ENCODE data around the gene CD7. TPM values are rescaled to one million over a fixed set of nuclear protein-coding genes. Genes with fewer than 3 reads are reported as not detected.
A peak's percentile ranks its signal among the peaks of the same experiment; 100 is the strongest.

The CD7 gene
- total RNA-seq, 2 experiments from 2014 or later = 334 to 355 TPM

DNA sequence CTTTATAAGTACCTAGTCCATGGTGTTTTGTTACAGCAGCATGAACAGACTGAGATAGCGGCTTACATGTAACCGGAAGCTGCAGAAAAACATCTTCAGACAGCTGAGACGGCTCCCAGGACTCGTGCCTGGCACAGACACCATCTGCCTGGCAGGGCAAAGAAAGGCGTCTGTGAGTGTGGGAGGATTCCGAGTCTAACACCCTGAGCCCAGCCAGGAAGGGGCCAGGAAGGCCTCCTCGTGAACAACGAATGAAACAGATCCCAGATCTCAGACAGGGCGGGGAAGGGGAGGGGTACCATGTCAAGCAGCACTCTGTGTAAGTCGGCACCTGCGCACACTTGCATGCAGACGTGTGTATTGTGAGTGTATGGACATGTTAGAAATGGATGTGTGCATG, 39.6 kb downstream of the CD7 start:
- Mint-ChIP-seq H3K36me3 (ENCODE audit: low read depth) (peaks cover 2% of the 10 kb centered on the region), H3K4me1 (ENCODE audit: low read depth) (peaks cover 19% of the 10 kb centered on the region), H3K4me3 (no peak overlapping the region), H3K27ac (no peak overlapping the region), H3K27me3 (ENCODE audit: low read depth) (peaks cover 5% of the 10 kb centered on the region), H3K9me3 (ENCODE audit: insufficient read depth) (no peaks in the 10 kb centered on the region)
- ChIA-PET CTCF (no interaction called here), POLR2A (no interaction called here)
- no peak for ATAC-seq
- DNase-seq = no peak

DNA sequence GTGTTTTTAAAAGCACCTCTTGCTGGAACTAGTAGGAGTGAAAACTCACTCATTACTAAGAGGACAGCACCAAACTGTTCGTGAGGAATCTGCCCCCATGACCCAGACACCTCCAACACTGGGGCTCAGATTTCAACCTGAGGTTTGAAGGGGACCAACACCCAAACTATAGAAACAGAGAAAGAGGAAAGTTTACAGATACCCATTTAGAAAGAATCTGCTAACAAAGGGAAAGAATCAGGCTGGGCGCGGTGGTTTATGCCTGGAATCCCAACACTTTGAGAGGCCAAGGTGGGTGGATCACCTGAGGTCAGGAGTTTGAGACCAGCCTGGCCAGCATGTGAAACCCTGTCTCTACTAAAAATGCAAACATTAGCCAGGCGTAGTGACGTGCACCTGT, 40.5 kb downstream of the CD7 start:
- ChIA-PET CTCF (interaction anchor here (2.2 kb wide), 1 partner anchor 15 kb away, joined by 8 read pairs; no protein-coding TSS in a partner anchor), POLR2A (interaction anchor here (1.1 kb wide), 1 partner anchor 20 kb away, joined by 3 read pairs; no protein-coding TSS in a partner anchor)
- Mint-ChIP-seq H3K27me3 (ENCODE audit: low read depth) (peaks cover 5% of the 10 kb centered on the region), H3K9me3 (ENCODE audit: insufficient read depth) (no peaks in the 10 kb centered on the region), H3K4me1 (ENCODE audit: low read depth) (peaks cover 21% of the 10 kb centered on the region), H3K4me3 (no peak overlapping the region), H3K27ac (no peak overlapping the region), H3K36me3 (ENCODE audit: low read depth) (peaks cover 8% of the 10 kb centered on the region)
- ATAC-seq (no peak), DNase-seq (no peak)

- H3K27me3 Mint-ChIP-seq (ENCODE audit: low read depth) = peaks cover 5% of the 10 kb centered on the region
- ChIA-PET POLR2A (interaction anchor here (1.4 to 3.3 kb wide), 2 partner anchors 17 to 23 kb away, joined by 3 to 22 read pairs; no protein-coding TSS in a partner anchor), CTCF (interaction anchor here (0.8 to 2.2 kb wide), 5 partner anchors 17 to 46 kb away, joined by 3 to 8 read pairs (median 3); no protein-coding TSS in a partner anchor)
- H3K36me3 Mint-ChIP-seq (ENCODE audit: low read depth) = peaks cover 22% of the 10 kb centered on the region
- no peak overlapping the region for H3K4me3 Mint-ChIP-seq
- H3K4me1 Mint-ChIP-seq (ENCODE audit: low read depth) = peaks cover 22% of the 10 kb centered on the region
- DNase-seq = no peak
- no peak for ATAC-seq
- no peaks in the 10 kb centered on the region for H3K9me3 Mint-ChIP-seq (ENCODE audit: insufficient read depth)
- no peak overlapping the region for H3K27ac Mint-ChIP-seq
Measured at GRCh38 chr17:82275326-82275725, 42.1 kb downstream of the CD7 start.

DNA sequence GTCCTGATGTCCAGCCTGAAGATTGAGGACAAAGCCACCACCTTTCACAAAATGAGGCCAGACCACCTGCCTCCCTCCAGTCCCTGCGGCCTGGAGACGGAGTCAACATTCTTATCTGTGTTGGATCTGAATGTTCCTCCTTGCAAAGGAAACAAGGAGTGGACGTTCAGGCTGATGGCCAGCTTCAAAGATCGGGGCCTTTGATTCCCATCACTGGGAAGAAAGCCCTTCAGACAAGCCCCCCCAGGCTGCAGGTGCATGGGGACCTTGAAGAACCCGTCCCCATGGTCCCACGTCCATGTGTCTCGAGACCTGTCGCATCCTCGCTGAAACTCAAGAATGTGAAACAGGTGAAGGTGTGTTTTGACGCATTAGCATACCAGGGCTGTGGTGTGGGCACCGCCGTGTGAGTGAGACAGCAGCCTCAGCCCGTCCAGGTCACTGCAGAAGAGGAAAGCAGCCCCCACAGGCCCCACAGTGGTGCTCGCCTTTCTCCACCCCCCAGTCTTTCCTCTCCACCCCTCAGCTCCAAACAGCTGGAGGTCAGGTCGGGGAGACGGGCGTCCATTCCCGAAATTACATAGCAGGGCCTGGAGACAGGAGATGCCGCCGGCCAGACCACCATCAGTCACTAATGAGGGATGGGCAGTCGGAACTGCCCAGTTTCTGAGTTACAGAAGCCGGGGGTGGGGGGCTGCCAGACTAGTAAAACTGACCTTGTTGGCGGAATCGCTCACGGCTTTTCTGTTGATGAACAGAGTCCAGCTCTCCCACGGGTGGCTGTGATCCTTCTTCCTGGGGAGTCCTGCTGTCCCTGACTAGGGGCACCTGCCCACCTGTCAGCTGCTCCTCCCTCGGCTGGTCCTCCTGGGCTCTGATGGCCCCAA, 43.0 kb downstream of the CD7 start:
- peaks cover 5% of the 10 kb centered on the region for H3K27me3 Mint-ChIP-seq (ENCODE audit: low read depth)
- H3K4me3 Mint-ChIP-seq = peak overlapping the region; percentile 86
- H3K4me1 Mint-ChIP-seq (ENCODE audit: low read depth) = peaks cover 32% of the 10 kb centered on the region
- H3K27ac Mint-ChIP-seq = peak overlapping the region; percentile 99
- peaks cover 30% of the 10 kb centered on the region for H3K36me3 Mint-ChIP-seq (ENCODE audit: low read depth)
- ChIA-PET POLR2A (interaction anchor here (0.9 to 3.3 kb wide), 7 partner anchors 9 to 45 kb away, joined by 3 to 26 read pairs (median 4); partner anchors contain the start of gene CD7), CTCF (interaction anchor here (1.0 to 2.2 kb wide), 5 partner anchors 18 to 47 kb away, joined by 3 to 8 read pairs (median 3); no protein-coding TSS in a partner anchor)
- ATAC-seq (no peak), DNase-seq (no peak)
- no peaks in the 10 kb centered on the region for H3K9me3 Mint-ChIP-seq (ENCODE audit: insufficient read depth)

DNA sequence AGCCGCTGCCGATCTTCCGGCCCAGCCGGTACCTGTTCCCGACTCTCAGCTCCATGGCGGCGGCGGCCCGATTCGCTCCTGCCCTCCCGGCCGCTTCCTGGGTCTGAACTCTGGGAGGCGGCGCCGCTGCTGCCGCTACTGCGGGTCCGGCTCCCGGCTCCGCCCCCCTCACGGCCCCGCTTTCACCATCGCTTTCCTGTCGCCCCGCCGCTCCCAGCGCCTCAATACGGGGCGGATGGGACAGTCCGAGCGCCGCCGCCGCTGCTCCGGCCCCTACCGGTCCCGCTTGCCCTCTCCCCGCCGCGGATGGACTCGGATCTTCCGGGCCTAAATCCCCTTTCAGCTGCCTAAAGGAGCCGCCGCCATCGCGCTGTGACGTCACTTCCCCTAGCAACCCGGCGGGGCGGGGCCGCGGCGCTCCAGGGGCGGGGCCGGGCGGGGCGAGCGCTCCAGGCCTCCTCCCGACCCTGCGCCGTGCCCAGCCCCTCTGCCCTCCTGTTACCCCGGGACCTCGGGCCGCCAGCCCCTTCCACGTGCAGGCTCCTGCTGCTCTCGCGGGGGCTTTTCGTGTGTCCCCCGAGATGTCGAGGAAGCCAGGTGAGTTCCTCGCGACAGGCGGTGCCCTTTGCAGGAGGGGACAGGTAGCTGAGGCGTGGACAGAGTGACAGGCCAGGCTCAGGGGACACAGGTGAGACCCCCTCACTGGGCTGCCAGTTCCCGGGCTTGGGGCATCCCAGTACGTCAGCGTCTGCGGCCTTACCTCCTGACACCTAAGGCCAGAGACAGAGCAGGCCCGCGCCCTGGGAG, 43.9 kb downstream of the CD7 start, which contains the start of gene CSNK1D:
TSS of gene CSNK1D (minus strand) at position 374 of the 807 bp plus-strand sequence. CDS start at position 55, 319 bp downstream.
- peaks cover 38% of the 10 kb centered on the region for H3K4me1 Mint-ChIP-seq (ENCODE audit: low read depth)
- ATAC-seq (peak; percentile 85), DNase-seq (peak; percentile 93)
- H3K9me3 Mint-ChIP-seq (ENCODE audit: insufficient read depth) = no peaks in the 10 kb centered on the region
- ChIA-PET POLR2A (interaction anchor here (0.5 to 3.3 kb wide), 8 partner anchors 10 to 65 kb away, joined by 3 to 26 read pairs (median 4); partner anchors contain the start of gene CD7), CTCF (interaction anchor here (1.3 kb wide), 1 partner anchor 35 kb away, joined by 4 read pairs; no protein-coding TSS in a partner anchor)
- H3K27me3 Mint-ChIP-seq (ENCODE audit: low read depth) = peaks cover 1% of the 10 kb centered on the region
- peak within 1 kb of the TSS; percentile 86 for H3K4me3 Mint-ChIP-seq
- peak within 1 kb of the TSS; percentile 99 for H3K27ac Mint-ChIP-seq
- H3K36me3 Mint-ChIP-seq (ENCODE audit: low read depth) = peaks cover 35% of the 10 kb centered on the region

DNA sequence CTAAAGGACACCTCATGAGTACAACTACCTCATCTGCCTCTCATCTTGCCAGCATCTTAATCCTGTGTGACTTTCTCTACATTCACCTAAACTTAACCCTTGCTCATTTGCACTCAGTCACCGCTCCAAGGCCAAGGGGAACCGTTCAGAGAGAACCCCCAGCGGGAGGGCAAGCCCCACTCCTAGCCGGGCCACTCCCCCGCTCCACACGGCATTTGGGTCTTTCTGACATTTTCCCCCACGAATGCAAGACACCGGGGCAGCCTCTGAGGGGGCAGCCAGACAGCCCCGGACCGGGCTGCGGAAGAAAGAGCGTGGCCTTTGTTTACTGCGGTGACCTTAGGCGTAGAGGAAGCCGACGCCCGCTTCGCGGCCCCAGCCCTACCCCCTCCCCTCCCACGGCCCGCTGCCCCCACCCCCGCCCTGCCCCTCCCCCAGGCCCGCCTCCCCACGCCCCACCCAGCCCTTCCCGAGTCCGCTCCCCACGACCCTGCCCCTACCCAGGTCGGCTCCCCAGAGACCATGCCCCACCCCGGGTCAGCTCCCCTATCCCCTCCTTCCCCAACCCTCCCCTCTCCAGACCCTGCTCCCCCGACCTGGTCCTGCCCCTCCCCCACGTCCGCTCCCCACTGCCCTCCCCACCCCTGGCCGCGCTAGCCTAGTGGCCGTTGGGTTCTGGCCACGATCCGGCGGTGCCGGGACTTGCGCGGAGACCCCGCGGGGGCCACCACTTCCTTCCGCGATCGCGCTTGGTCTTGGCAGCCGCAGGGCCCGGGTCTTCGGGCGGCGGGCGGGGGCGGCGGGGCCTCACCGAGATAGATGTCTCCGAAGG, 44.7 kb downstream of the CD7 start:
- DNase-seq = peak; percentile 52
- H3K4me3 Mint-ChIP-seq = peak overlapping the region; percentile 86
- peaks cover 41% of the 10 kb centered on the region for H3K36me3 Mint-ChIP-seq (ENCODE audit: low read depth)
- H3K27me3 Mint-ChIP-seq (ENCODE audit: low read depth) = peaks cover 1% of the 10 kb centered on the region
- H3K9me3 Mint-ChIP-seq (ENCODE audit: insufficient read depth) = no peaks in the 10 kb centered on the region
- H3K27ac Mint-ChIP-seq = peak overlapping the region; percentile 99
- POLR2A ChIA-PET = interaction anchor here (0.5 to 3.3 kb wide), 7 partner anchors 19 to 66 kb away, joined by 3 to 26 read pairs (median 4); partner anchors contain the start of gene CD7
- peaks cover 46% of the 10 kb centered on the region for H3K4me1 Mint-ChIP-seq (ENCODE audit: low read depth)
- peak; percentile 16 for ATAC-seq
- CTCF ChIA-PET = interaction anchor here (1.3 kb wide), 1 partner anchor 34 kb away, joined by 4 read pairs; no protein-coding TSS in a partner anchor

DNA sequence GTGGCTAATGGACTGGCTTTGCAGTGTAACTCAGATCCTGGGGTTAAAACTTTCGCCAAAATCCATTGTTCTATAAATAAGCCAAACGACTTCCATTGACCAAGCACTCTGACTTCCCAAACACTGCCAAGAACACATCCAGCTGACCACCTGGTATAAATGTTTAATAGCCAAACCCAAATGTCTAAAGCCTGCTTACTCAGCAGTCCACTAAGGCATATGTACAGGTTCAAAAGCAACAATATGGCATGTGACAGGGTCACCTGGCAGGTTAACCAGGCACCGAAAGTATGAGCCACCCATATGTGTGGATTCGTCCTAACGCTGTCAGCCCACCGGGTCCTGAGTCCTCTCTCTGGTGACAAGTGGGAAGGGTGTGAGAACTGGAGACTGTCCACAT, 46.0 kb downstream of the CD7 start:
- Mint-ChIP-seq H3K9me3 (ENCODE audit: insufficient read depth) (no peaks in the 10 kb centered on the region), H3K36me3 (ENCODE audit: low read depth) (peaks cover 51% of the 10 kb centered on the region), H3K4me1 (ENCODE audit: low read depth) (peaks cover 54% of the 10 kb centered on the region), H3K4me3 (peak overlapping the region; percentile 86), H3K27ac (peak overlapping the region; percentile 79), H3K27me3 (ENCODE audit: low read depth) (no peaks in the 10 kb centered on the region)
- CTCF ChIA-PET = interaction anchor here (1.1 kb wide), 1 partner anchor 50 kb away, joined by 3 read pairs; no protein-coding TSS in a partner anchor
- DNase-seq = no peak
- no peak for ATAC-seq
- POLR2A ChIA-PET = interaction anchor here (1.0 kb wide), 1 partner anchor 25 kb away, joined by 3 read pairs; no protein-coding TSS in a partner anchor

- DNase-seq (no peak), ATAC-seq (no peak)
- Mint-ChIP-seq H3K4me3 (no peak overlapping the region), H3K9me3 (ENCODE audit: insufficient read depth) (no peaks in the 10 kb centered on the region), H3K27ac (no peak overlapping the region), H3K4me1 (ENCODE audit: low read depth) (peaks cover 58% of the 10 kb centered on the region), H3K27me3 (ENCODE audit: low read depth) (no peaks in the 10 kb centered on the region), H3K36me3 (ENCODE audit: low read depth) (peaks cover 58% of the 10 kb centered on the region)
- CTCF ChIA-PET = interaction anchor here (1.1 to 1.2 kb wide), 2 partner anchors 34 to 50 kb away, joined by 3 to 5 read pairs; no protein-coding TSS in a partner anchor
- POLR2A ChIA-PET = interaction anchor here (1.0 kb wide), 1 partner anchor 26 kb away, joined by 3 read pairs; no protein-coding TSS in a partner anchor
Measured at GRCh38 chr17:82270651-82271050, 46.8 kb downstream of the CD7 start.

DNA sequence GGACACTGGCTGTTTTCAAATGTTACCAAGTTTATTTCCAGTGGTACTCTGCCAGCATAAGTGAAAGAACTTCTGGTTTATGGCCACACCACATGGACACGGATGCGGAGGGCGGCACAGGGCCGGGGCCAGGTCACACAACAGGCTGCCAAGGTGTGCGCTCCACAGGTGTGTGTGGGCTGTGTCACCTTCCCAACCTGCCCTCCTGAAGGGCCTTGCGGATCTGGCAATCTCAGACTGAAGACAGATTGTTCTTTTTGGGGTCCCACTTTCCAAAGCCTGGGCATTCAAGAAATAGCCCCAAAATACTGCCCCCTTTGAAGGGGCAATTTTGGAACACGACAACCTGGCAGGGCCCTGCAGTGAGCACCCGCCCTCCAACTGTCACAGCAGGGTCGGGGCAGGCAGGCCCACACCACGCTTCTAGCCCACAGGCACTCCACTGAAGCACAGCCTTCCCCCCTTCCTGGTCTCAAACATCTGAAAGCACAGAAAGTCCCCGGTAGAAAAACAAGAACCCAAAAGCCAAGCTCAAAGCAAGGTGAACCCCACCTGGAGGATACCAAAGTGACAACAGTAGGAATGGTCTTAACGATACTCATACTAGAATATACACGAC, 47.4 kb downstream of the CD7 start:
- H3K4me1 Mint-ChIP-seq (ENCODE audit: low read depth) = peaks cover 58% of the 10 kb centered on the region
- peaks cover 62% of the 10 kb centered on the region for H3K36me3 Mint-ChIP-seq (ENCODE audit: low read depth)
- H3K27me3 Mint-ChIP-seq (ENCODE audit: low read depth) = no peaks in the 10 kb centered on the region
- peak overlapping the region; percentile 74 for H3K27ac Mint-ChIP-seq
- ATAC-seq = no peak
- H3K9me3 Mint-ChIP-seq (ENCODE audit: insufficient read depth) = no peaks in the 10 kb centered on the region
- ChIA-PET CTCF (interaction anchor here (0.6 to 1.2 kb wide), 3 partner anchors 31 to 155 kb away, joined by 3 to 5 read pairs (median 3); no protein-coding TSS in a partner anchor), POLR2A (no interaction called here)
- no peak overlapping the region for H3K4me3 Mint-ChIP-seq
- no peak for DNase-seq
